Measurements from ENCODE around the gene PLET1.

DNA sequence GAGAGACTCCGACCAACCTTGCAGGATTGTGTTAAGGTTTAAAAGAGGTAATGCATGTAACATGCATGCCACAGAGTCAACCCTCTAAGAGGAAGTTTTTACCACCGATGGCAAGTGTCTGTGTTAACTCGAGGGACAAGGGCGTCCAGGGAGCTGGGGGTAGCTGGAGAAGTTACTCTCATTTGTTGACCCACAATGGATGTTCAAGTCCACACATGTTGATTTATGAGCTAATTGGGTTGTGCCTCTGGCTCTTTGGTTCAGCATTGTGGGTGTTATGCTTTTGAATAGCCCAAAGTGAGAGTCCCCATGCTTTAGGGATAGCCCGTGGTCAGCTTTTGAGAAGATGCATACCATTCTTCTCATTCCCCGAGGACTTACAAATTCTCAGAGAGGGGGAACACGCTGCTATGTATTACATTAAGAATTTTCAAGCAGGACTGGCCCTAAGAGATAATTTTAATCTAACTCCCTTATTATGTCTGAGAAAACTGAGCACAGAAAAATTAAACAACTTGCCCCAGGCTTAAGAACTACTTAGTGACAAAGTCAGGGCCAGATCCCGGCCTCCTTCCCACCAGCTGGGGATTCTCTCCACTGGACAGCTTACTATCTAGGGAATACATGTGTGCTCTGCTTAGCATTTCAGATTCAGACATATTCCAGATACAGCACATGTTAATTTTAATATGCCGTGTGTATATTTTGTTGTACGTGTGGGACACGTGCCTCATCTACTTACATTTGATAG is 5.2 kb upstream of the PLET1 start:
- TF ChIP-seq, protein P1, sequence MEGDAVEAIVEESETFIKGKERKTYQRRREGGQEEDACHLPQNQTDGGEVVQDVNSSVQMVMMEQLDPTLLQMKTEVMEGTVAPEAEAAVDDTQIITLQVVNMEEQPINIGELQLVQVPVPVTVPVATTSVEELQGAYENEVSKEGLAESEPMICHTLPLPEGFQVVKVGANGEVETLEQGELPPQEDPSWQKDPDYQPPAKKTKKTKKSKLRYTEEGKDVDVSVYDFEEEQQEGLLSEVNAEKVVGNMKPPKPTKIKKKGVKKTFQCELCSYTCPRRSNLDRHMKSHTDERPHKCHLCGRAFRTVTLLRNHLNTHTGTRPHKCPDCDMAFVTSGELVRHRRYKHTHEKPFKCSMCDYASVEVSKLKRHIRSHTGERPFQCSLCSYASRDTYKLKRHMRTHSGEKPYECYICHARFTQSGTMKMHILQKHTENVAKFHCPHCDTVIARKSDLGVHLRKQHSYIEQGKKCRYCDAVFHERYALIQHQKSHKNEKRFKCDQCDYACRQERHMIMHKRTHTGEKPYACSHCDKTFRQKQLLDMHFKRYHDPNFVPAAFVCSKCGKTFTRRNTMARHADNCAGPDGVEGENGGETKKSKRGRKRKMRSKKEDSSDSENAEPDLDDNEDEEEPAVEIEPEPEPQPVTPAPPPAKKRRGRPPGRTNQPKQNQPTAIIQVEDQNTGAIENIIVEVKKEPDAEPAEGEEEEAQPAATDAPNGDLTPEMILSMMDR (IDR thresholded peaks at IDR 0.05; ENCODE audit: borderline replicate concordance, extremely low read depth, low read length, poor library complexity, severe bottlenecking): no peak
- no peak for TF ChIP-seq EZH2 (IDR thresholded peaks at IDR 0.05; ENCODE audit: borderline replicate concordance, low read depth, low read length, severe bottlenecking)

Data from DND-41 (cell line).